Left cardiac atrium (tissue), 4 donors: ENCODE measurements around the gene TSPOAP1. TPM values are rescaled to one million over a fixed set of nuclear protein-coding genes. Genes with fewer than 3 reads are reported as not detected.
A peak's percentile ranks its signal among the peaks of the same experiment; 100 is the strongest.

Experiments used
- ATAC-seq, 2 donors: fragments of 200-7000 bp; cut with Tn5 transposase; one replicate each; pipeline ENCODE4 v1.9.1; 2020; ENCODE audit warnings: mild to moderate bottlenecking in 2 of 2, moderate library complexity in 2 of 2
- DNase-seq: peaks from one replicate; pipeline ENCODE4 v3.0.0-alpha.2; 2020
- intact Hi-C, 2 donors: fragments of 100-400 bp; cut with DNase I; formaldehyde crosslinking; loops; one replicate each; pipeline versions ENCODE4 v1.14.1 to v1.15.1; 2022 to 2023
- total RNA-seq, 2 donors: library from RNA; stranded (reverse); fragmentation: NEBNext Ultra II Directional; extraction: Animal tissue kit (Norgen Biotek cat#: 25700); gene quantifications; one replicate each; pipeline ENCODE4 v1.2.1, GENCODE V29; 2021
- donor health status: DM: no; HTN: yes; CAD: no.
- donor health status: DM: no; HTN: yes; CAD: no; lungs with severe emphysema.
- donor health status: DM: yes; HTN: yes; CAD: no.
- donor health status: Dilated cardiomyopathy.

TSPOAP1 gene
- total RNA-seq, 2 donors from 2014 or later = 8.8 to 9.0 TPM

GRCh38 chr17:58363457-58364185 lies 35.0 kb upstream of the TSPOAP1 start:
- ATAC-seq (no peak), DNase-seq (no peak)
- intact Hi-C loops = no loop called here

GRCh38 chr17:58362368-58363014 lies 33.9 kb upstream of the TSPOAP1 start:
- no peak for DNase-seq
- intact Hi-C loops = no loop called here
- ATAC-seq = no peak

- ATAC-seq (no peak), DNase-seq (no peak)
- intact Hi-C loops = no loop called here
These were observed 31.9 kb upstream of the TSPOAP1 start for GRCh38 chr17:58360296-58361063.

GRCh38 chr17:58358408-58359172 lies 30.0 kb upstream of the TSPOAP1 start:
- no peak for ATAC-seq

GRCh38 chr17:58357312-58358297 lies 29.0 kb upstream of the TSPOAP1 start:
- ATAC-seq = no peak
- intact Hi-C loops = no loop called here
- no peak for DNase-seq

More at GRCh38 chr17:58358408-58359172, 30.0 kb upstream of the TSPOAP1 start:
- DNase-seq = no peak
- intact Hi-C loops = no loop called here

GRCh38 chr17:58356231-58356630 lies 27.6 kb upstream of the TSPOAP1 start:
- no peak for ATAC-seq
- no peak for DNase-seq
- intact Hi-C loops = no loop called here

GRCh38 chr17:58354541-58355216 lies 26.1 kb upstream of the TSPOAP1 start:
- intact Hi-C loops = no loop called here

GRCh38 chr17:58353389-58353825 lies 24.8 kb upstream of the TSPOAP1 start:
- ATAC-seq = no peak
- intact Hi-C loops = loop anchor here in 1 of 2 donors (2.0 kb wide), 1 partner anchor 63 kb away; the partner anchor contains the start of gene RNF43

More at GRCh38 chr17:58354541-58355216, 26.1 kb upstream of the TSPOAP1 start:
- ATAC-seq (no peak), DNase-seq (no peak)

GRCh38 chr17:58352596-58353388 lies 24.2 kb upstream of the TSPOAP1 start:
- intact Hi-C loops = loop anchor here in 1 of 2 donors (2.0 kb wide), 1 partner anchor 64 kb away; the partner anchor contains the start of gene RNF43
- ATAC-seq = peak; percentile 65 to 68
- peak; percentile 55 for DNase-seq

More at GRCh38 chr17:58353389-58353825, 24.8 kb upstream of the TSPOAP1 start:
- no peak for DNase-seq

GRCh38 chr17:58351831-58352595 lies 23.4 kb upstream of the TSPOAP1 start, which contains the start of gene SUPT4H1:
TSS of gene SUPT4H1 (minus strand) at chr17:58352201. CDS start at chr17:58352135, 66 bp downstream.
- ATAC-seq = peak; percentile 98 to 99
- intact Hi-C loops = loop anchor here in 1 of 2 donors (2.0 kb wide), 1 partner anchor 65 kb away; the partner anchor contains the start of gene RNF43
- peak; percentile 89 for DNase-seq

- DNase-seq (no peak), ATAC-seq (no peak)
- intact Hi-C loops = no loop called here
These were observed 22.6 kb upstream of the TSPOAP1 start for GRCh38 chr17:58351182-58351581.

GRCh38 chr17:58348038-58348437 lies 19.4 kb upstream of the TSPOAP1 start:
- no peak for ATAC-seq
- DNase-seq = no peak
- intact Hi-C loops = no loop called here

- no peak for ATAC-seq
- no peak for DNase-seq
- intact Hi-C loops = no loop called here
These were observed 16.9 kb upstream of the TSPOAP1 start for GRCh38 chr17:58345500-58345899.

GRCh38 chr17:58344791-58345157 lies 16.2 kb upstream of the TSPOAP1 start:
- ATAC-seq (peak; percentile 28 to 55), DNase-seq (no peak)
- intact Hi-C loops = no loop called here

- DNase-seq (no peak), ATAC-seq (peak; percentile 60 to 89)
- intact Hi-C loops = no loop called here
These were observed 15.6 kb upstream of the TSPOAP1 start for GRCh38 chr17:58344047-58344790.
